SU-DHL-6 (cell line): ENCODE data around the gene ARHGAP10.

Source experiments
- EZH2phosphoT487 ChIP-seq: fragments of 200-600 bp; sonication (generic), shearing (Covaris generic); conservative IDR thresholded peaks from 2 replicates; pipeline ENCODE4 v1.6.1; 2018; ENCODE audit warnings: mild to moderate bottlenecking, antibody characterized with exemption, low read length, moderate library complexity, mixed read lengths
- TF ChIP-seq, protein P1 (sequence below): fragments of 200-600 bp; sonication (generic); IDR thresholded peaks from one replicate; pipeline ENCODE4 v1.5.1; 2017; ENCODE audit warnings: antibody characterized with exemption, mild to moderate bottlenecking, low read length, moderate library complexity; ENCODE audit not compliant: insufficient read depth, poor library complexity, severe bottlenecking

GRCh38 chr4:148015468-148015867 is 283.6 kb downstream of the ARHGAP10 start:
- TF ChIP-seq, protein P1, sequence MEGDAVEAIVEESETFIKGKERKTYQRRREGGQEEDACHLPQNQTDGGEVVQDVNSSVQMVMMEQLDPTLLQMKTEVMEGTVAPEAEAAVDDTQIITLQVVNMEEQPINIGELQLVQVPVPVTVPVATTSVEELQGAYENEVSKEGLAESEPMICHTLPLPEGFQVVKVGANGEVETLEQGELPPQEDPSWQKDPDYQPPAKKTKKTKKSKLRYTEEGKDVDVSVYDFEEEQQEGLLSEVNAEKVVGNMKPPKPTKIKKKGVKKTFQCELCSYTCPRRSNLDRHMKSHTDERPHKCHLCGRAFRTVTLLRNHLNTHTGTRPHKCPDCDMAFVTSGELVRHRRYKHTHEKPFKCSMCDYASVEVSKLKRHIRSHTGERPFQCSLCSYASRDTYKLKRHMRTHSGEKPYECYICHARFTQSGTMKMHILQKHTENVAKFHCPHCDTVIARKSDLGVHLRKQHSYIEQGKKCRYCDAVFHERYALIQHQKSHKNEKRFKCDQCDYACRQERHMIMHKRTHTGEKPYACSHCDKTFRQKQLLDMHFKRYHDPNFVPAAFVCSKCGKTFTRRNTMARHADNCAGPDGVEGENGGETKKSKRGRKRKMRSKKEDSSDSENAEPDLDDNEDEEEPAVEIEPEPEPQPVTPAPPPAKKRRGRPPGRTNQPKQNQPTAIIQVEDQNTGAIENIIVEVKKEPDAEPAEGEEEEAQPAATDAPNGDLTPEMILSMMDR: no peak
- no peak for TF ChIP-seq EZH2phosphoT487
